ENCODE measurements around the gene PRKAB2. TPM values are rescaled to one million over a fixed set of nuclear protein-coding genes. Genes with fewer than 3 reads are reported as not detected.
A peak's percentile ranks its signal among the peaks of the same experiment; 100 is the strongest.

The PRKAB2 gene
- total and polyA plus RNA-seq, 9 of the 15 experiments (the other 6 are each of a cell fraction or from before 2014, with no cell fraction given) = 2.3 to 20.8 (median 7.9) TPM

- ChIA-PET POLR2A (interaction anchor here (0.6 kb wide), 1 partner anchor 130 kb away, joined by 3 read pairs; no protein-coding TSS in a partner anchor), CTCF (ENCODE audit: low intra/inter-chr PET ratio) (no interaction called here)
- no TSS peak for BruUV-seq (replicated peaks)
- Histone ChIP-seq H3K4me1 (replicated peaks in 1 of 2; ENCODE audit: control insufficient read depth in 2 of 2, insufficient read depth in 2 of 2, low read length in 2 of 2) (0 out of 5 replicates have a peak, but pooled peaks cover 0 to 3% of the 10 kb centered on the region in 2 experiments), H3K36me3 (ENCODE audit: control insufficient read depth, insufficient read depth, low read length) (no peaks in the 10 kb centered on the region), H4K20me1 (replicated peaks; ENCODE audit: control insufficient read depth, insufficient read depth, low read length) (no peaks in the 10 kb centered on the region), H3K9me1 (ENCODE audit: control insufficient read depth, insufficient read depth, low read length) (no peaks in the 10 kb centered on the region), H3K9ac (ENCODE audit: insufficient read depth in 1 of 2, low read depth in 2 of 2, low read length in 2 of 2) (no peak overlapping the region), H3K4me3 (no peak overlapping the region), H2AFZ (ENCODE audit: low read depth, low read length) (no peak overlapping the region), H3K9me3 (replicated peaks; ENCODE audit: control insufficient read depth, insufficient read depth, low read depth, low read length) (no peaks in the 10 kb centered on the region), H3K79me2 (ENCODE audit: control insufficient read depth, insufficient read depth, low read length) (no peaks in the 10 kb centered on the region), H3K27me3 (ENCODE audit: control insufficient read depth in 2 of 2, insufficient read depth in 2 of 2, low read length in 2 of 2) (peaks cover 5 to 16% of the 10 kb centered on the region in 2 experiments), H3K27ac (ENCODE audit: extremely low read depth, low read depth, low read length) (no peak overlapping the region), H3K4me2 (ENCODE audit: insufficient read depth, low read length) (no peak overlapping the region)
- ATAC-seq (no peak), DNase-seq (ENCODE audit: extremely low read depth in 1 of 4, low spot score in 3 of 4) (no peak), FAIRE-seq (no peak)
- intact Hi-C loops (cut with micrococcal nuclease) = no loop called here
- in situ Hi-C loops (cut with MboI) = no loop called here
- 0 out of 2 replicates have a peak, but pooled peaks have one; percentile 15 for TF ChIP-seq NFIC (IDR thresholded peaks at IDR 0.05)
- no peak for TF ChIP-seq ZNF217 (CRISPR knock-in tag; IDR thresholded peaks at IDR 0.05)
- TF ChIP-seq ZNF347 (CRISPR knock-in tag; IDR thresholded peaks at IDR 0.05; ENCODE audit: low read depth) = no peak
- TF ChIP-seq ETV5 (CRISPR knock-in tag; IDR thresholded peaks at IDR 0.05; ENCODE audit: low read depth) = no peak
- no peak for TF ChIP-seq NCOA1 (IDR thresholded peaks at IDR 0.05; ENCODE audit: low read depth)
- TF ChIP-seq, protein P1, sequence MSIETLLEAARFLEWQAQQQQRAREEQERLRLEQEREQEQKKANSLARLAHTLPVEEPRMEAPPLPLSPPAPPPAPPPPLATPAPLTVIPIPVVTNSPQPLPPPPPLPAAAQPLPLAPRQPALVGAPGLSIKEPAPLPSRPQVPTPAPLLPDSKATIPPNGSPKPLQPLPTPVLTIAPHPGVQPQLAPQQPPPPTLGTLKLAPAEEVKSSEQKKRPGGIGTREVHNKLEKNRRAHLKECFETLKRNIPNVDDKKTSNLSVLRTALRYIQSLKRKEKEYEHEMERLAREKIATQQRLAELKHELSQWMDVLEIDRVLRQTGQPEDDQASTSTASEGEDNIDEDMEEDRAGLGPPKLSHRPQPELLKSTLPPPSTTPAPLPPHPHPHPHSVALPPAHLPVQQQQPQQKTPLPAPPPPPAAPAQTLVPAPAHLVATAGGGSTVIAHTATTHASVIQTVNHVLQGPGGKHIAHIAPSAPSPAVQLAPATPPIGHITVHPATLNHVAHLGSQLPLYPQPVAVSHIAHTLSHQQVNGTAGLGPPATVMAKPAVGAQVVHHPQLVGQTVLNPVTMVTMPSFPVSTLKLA (conservative IDR thresholded peaks at IDR 0.05) = no peak
- TF ChIP-seq IRF1 (CRISPR knock-in tag; IDR thresholded peaks at IDR 0.05; ENCODE audit: borderline replicate concordance) = no peak
- TF ChIP-seq, protein P2, sequence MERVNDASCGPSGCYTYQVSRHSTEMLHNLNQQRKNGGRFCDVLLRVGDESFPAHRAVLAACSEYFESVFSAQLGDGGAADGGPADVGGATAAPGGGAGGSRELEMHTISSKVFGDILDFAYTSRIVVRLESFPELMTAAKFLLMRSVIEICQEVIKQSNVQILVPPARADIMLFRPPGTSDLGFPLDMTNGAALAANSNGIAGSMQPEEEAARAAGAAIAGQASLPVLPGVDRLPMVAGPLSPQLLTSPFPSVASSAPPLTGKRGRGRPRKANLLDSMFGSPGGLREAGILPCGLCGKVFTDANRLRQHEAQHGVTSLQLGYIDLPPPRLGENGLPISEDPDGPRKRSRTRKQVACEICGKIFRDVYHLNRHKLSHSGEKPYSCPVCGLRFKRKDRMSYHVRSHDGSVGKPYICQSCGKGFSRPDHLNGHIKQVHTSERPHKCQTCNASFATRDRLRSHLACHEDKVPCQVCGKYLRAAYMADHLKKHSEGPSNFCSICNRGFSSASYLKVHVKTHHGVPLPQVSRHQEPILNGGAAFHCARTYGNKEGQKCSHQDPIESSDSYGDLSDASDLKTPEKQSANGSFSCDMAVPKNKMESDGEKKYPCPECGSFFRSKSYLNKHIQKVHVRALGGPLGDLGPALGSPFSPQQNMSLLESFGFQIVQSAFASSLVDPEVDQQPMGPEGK (CRISPR knock-in tag; IDR thresholded peaks at IDR 0.05; ENCODE audit: borderline replicate concordance) = no peak
- no peak for TF ChIP-seq ZNF12 (CRISPR knock-in tag; IDR thresholded peaks at IDR 0.05)
- TF ChIP-seq, protein P3, sequence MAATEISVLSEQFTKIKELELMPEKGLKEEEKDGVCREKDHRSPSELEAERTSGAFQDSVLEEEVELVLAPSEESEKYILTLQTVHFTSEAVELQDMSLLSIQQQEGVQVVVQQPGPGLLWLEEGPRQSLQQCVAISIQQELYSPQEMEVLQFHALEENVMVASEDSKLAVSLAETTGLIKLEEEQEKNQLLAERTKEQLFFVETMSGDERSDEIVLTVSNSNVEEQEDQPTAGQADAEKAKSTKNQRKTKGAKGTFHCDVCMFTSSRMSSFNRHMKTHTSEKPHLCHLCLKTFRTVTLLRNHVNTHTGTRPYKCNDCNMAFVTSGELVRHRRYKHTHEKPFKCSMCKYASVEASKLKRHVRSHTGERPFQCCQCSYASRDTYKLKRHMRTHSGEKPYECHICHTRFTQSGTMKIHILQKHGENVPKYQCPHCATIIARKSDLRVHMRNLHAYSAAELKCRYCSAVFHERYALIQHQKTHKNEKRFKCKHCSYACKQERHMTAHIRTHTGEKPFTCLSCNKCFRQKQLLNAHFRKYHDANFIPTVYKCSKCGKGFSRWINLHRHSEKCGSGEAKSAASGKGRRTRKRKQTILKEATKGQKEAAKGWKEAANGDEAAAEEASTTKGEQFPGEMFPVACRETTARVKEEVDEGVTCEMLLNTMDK (IDR thresholded peaks at IDR 0.05; ENCODE audit: borderline replicate concordance, insufficient read depth, low read depth, low read length, poor library complexity, severe bottlenecking) = no peak
- no peak for TF ChIP-seq HDAC3 (IDR thresholded peaks at IDR 0.05; ENCODE audit: borderline replicate concordance, partially characterized antibody)
- no peak for TF ChIP-seq MIER1 (IDR thresholded peaks at IDR 0.05; ENCODE audit: low read depth)
- TF ChIP-seq RBM39 (optimal IDR thresholded peaks at IDR 0.05; ENCODE audit: low read depth, low read length) = no peak
- TF ChIP-seq MAFG (tag; conservative IDR thresholded peaks at IDR 0.05) = peak; percentile 61
Measured at GRCh38 chr1:147214842-147215539, 42.7 kb upstream of the PRKAB2 start.
